Adrenal gland (tissue), 12 donors: ENCODE measurements around the gene EML1. TPM values are rescaled to one million over a fixed set of nuclear protein-coding genes. Genes with fewer than 3 reads are reported as not detected.

ENCODE experiments used
- DNase-seq, 7 donors: peaks; one replicate each; pipeline ENCODE4 v3.0.0-alpha.2; 2019 to 2020
- H3K27ac ChIP-seq, 5 donors: fragments of 200-600 bp; sonication (generic) in 4 of 5; 1 replicate in 3 of 5; 2 replicates in 2 of 5; pipeline versions ENCODE4 v1.5.1 to v1.8.0; 2016 to 2020; ENCODE audit warnings: mild to moderate bottlenecking in 1 of 5
- H3K27me3 ChIP-seq: fragments of 200-600 bp; 2 replicates; pipeline ENCODE4 v1.8.0; 2021
- H3K36me3 ChIP-seq, 2 donors: fragments of 200-600 bp; replicated peaks in 1 of 2; 1 replicate in 1 of 2; 2 replicates in 1 of 2; pipeline versions ENCODE4 v1.5.1 to v1.8.0; 2018 to 2022
- H3K4me1 ChIP-seq, 2 donors: fragments of 200-600 bp; replicated peaks in 1 of 2; 1 replicate in 1 of 2; 2 replicates in 1 of 2; pipeline versions ENCODE4 v1.5.1 to v1.8.0; 2018 to 2021
- H3K4me3 ChIP-seq, 4 donors: fragments of 200-600 bp; sonication (generic) in 3 of 4; one replicate each; pipeline ENCODE4 v1.5.1; 2016 to 2018
- H3K9me3 ChIP-seq, 3 donors: fragments of 200-600 bp; sonication (generic) in 1 of 3; replicated peaks in 1 of 3; 1 replicate in 2 of 3; 2 replicates in 1 of 3; pipeline versions ENCODE4 v1.5.1 to v1.8.0; 2016 to 2021
- CTCF ChIP-seq, 6 experiments: fragments of 450-650 bp in 4 of 6; fragments of 200-600 bp in 2 of 6; sonication (generic) in 1 of 6; IDR thresholded peaks; 1 replicate in 5 of 6; 2 replicates in 1 of 6; pipeline versions ENCODE4 v1.5.1 to v1.8.0; 2016 to 2021; ENCODE audit warnings: antibody characterized with exemption in 6 of 6, mild to moderate bottlenecking in 2 of 6, moderate library complexity in 1 of 6
- POLR2A ChIP-seq, 2 donors: fragments of 450-650 bp; IDR thresholded peaks; one replicate each; pipeline ENCODE4 v1.6.1; 2017; ENCODE audit warnings: antibody characterized with exemption in 2 of 2, mild to moderate bottlenecking in 2 of 2, moderate library complexity in 1 of 2
- WGBS, 4 donors: extraction: QIAGEN DNeasy Blood & Tissue Kit in 2 of 4; methylation state at CpG; one replicate each; pipeline versions ENCODE4 v1.1.5 to v1.1.7; 2013 to 2017; 5-methylcytosine and 5-hydroxymethylcytosine counted together
- intact Hi-C, 2 donors: fragments of 100-400 bp; cut with DNase I; formaldehyde crosslinking; loops; one replicate each; pipeline versions ENCODE4 v1.14.1 to v1.15.0; 2022 to 2023
- polyA plus RNA-seq, 3 donors: library from polyadenylated mRNA; stranded (reverse); fragments of 200-250 nt in 2 of 3; fragments of 350-450 nt in 1 of 3; fragmentation: Illumina TruSeq in 1 of 3; extraction: RNeasy Lipid Tissue Mini Kit (QIAGEN cat#74804) in 1 of 3; gene quantifications; one replicate each; pipeline ENCODE4 v1.2.3, GENCODE V29; 2013 to 2014
- total RNA-seq, 9 donors: library from RNA; depleted of rRNA in 4 of 9; stranded (reverse); fragments of >200 nt in 4 of 9; fragments of 120-200 nt in 1 of 9; fragmentation: NEBNext Ultra II Directional in 1 of 9; extraction: Animal tissue kit (Norgen Biotek cat#: 25700) in 1 of 9; gene quantifications; one replicate each; pipeline versions ENCODE4 v1.1.0 to v1.2.4, GENCODE V29; 2013 to 2023
- donor health status: healthy with polysubstance abuse.
- donor health status: Bipolar disorder and iron deficiency.
- donor health status: DM: yes; HTN: yes; CAD: no.
- donor health status: DM: no; HTN: no; CAD: no.
- donor health status: DM: no; HTN: no; CAD: no.
- donor health status: DM: yes; HTN: yes; CAD: no.

EML1 gene
- total and polyA plus RNA-seq, 12 donors: 5.5 to 59.5 (median 16.2) TPM

- 79 to 89% (median 84%) methylated on average over 5 of the region's 5 CpGs for WGBS, 4 donors
- Histone ChIP-seq H3K4me3 (no peak overlapping the region), H3K27ac (no peak overlapping the region), H3K9me3 (no peaks in the 10 kb centered on the region), H3K36me3 (no peaks in the 10 kb centered on the region), H3K4me1 (no peaks in the 10 kb centered on the region), H3K27me3 (no peaks in the 10 kb centered on the region)
- intact Hi-C loops: no loop called here
- TF ChIP-seq CTCF (IDR thresholded peaks at IDR 0.05) (no peak), POLR2A (IDR thresholded peaks at IDR 0.05) (no peak)
- DNase-seq: no peak
Observed at GRCh38 chr14:99800781-99801180, 7.6 kb downstream of the EML1 start.

- Histone ChIP-seq H3K4me1 (no peaks in the 10 kb centered on the region), H3K9me3 (no peaks in the 10 kb centered on the region), H3K27me3 (no peaks in the 10 kb centered on the region), H3K36me3 (no peaks in the 10 kb centered on the region), H3K27ac (no peak overlapping the region), H3K4me3 (no peak overlapping the region)
- WGBS, 4 donors: 84 to 88% (median 85%) methylated on average over 13 of the region's 13 CpGs
- no peak for DNase-seq
- intact Hi-C loops: no loop called here
- TF ChIP-seq POLR2A (IDR thresholded peaks at IDR 0.05) (no peak), CTCF (IDR thresholded peaks at IDR 0.05) (no peak)
Observed at GRCh38 chr14:99802301-99803105, 9.3 kb downstream of the EML1 start.

GRCh38 chr14:99803106-99803775 lies 10.0 kb downstream of the EML1 start:
- WGBS, 4 donors: 88 to 92% (median 90%) methylated on average over 14 of the region's 14 CpGs
- H3K4me3 ChIP-seq: no peak overlapping the region
- no peaks in the 10 kb centered on the region for H3K4me1 ChIP-seq
- no peaks in the 10 kb centered on the region for H3K9me3 ChIP-seq
- no peak for DNase-seq
- no peaks in the 10 kb centered on the region for H3K27me3 ChIP-seq
- no peak overlapping the region for H3K27ac ChIP-seq
- TF ChIP-seq POLR2A (IDR thresholded peaks at IDR 0.05): no peak
- no peak for TF ChIP-seq CTCF (IDR thresholded peaks at IDR 0.05)
- intact Hi-C loops: no loop called here
- H3K36me3 ChIP-seq: no peaks in the 10 kb centered on the region

- intact Hi-C loops: no loop called here
- Histone ChIP-seq H3K4me1 (peaks cover 0 to 2% of the 10 kb centered on the region in 2 donors), H3K27me3 (no peaks in the 10 kb centered on the region), H3K36me3 (no peaks in the 10 kb centered on the region), H3K4me3 (no peak overlapping the region), H3K27ac (no peak overlapping the region), H3K9me3 (no peaks in the 10 kb centered on the region)
- no peak for TF ChIP-seq POLR2A (IDR thresholded peaks at IDR 0.05)
- TF ChIP-seq CTCF (IDR thresholded peaks at IDR 0.05): no peak
- no peak for DNase-seq
- 80 to 88% (median 83%) methylated on average over 6 of the region's 6 CpGs for WGBS, 4 donors
Observed at GRCh38 chr14:99803803-99804202, 10.6 kb downstream of the EML1 start.
